ENCODE data around the gene ZNF208.
A peak's percentile ranks its signal among the peaks of the same experiment; 100 is the strongest.

The ZNF208 gene

DNA sequence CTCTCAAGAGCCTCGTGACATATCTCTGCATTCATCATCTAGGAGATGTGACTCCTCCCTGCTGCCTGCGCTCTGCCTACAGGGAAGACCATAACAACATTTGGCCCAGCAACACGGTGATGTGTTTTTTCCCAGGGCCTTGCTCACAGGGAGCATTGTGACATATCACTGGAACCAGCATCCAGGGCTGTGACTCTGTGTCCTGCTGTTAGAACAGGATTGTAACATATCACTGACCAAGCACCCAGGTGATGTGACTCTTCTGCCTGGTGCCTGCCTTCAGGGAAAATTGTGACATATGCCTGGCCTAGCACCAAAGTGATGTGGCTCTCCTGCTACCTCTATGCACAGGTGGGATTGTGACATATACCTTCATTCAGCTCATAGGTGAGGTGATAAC is 95.3 kb downstream of the ZNF208 start:
- no peaks in the 10 kb centered on the region; the same call in none of the 2 replicates for H3K9me3 ChIP-seq
- no peaks in the 10 kb centered on the region for H3K27me3 ChIP-seq
- H3K4me3 ChIP-seq (ENCODE audit: low read depth, low read length), result no peak overlapping the region
- TF ChIP-seq, protein P1, sequence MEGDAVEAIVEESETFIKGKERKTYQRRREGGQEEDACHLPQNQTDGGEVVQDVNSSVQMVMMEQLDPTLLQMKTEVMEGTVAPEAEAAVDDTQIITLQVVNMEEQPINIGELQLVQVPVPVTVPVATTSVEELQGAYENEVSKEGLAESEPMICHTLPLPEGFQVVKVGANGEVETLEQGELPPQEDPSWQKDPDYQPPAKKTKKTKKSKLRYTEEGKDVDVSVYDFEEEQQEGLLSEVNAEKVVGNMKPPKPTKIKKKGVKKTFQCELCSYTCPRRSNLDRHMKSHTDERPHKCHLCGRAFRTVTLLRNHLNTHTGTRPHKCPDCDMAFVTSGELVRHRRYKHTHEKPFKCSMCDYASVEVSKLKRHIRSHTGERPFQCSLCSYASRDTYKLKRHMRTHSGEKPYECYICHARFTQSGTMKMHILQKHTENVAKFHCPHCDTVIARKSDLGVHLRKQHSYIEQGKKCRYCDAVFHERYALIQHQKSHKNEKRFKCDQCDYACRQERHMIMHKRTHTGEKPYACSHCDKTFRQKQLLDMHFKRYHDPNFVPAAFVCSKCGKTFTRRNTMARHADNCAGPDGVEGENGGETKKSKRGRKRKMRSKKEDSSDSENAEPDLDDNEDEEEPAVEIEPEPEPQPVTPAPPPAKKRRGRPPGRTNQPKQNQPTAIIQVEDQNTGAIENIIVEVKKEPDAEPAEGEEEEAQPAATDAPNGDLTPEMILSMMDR (IDR thresholded peaks at IDR 0.05; ENCODE audit: low read depth, low read length), result no peak
- no peaks in the 10 kb centered on the region for H3K4me1 ChIP-seq
- no peak for DNase-seq
- H3K36me3 ChIP-seq, result no peaks in the 10 kb centered on the region

DNA sequence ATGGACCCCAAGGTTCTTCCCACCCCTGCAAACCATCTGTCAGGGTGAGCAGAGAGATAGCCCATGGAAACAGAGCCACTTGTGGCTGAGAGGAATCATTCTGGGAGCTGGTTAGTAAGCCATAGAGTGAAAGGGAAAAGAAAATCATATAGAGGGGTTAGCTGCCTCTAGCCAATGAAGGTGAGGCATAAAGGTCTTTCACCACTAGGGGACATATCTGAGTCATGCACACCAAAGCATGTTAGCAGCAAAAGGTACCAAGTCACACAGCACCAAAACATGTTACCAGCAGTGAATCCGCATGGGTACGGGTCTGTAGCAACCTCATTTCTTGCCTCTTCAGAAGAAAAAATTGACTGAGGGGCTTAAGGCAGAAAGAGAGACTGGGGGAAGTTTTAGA is 98.1 kb downstream of the ZNF208 start:
- Histone ChIP-seq H3K4me3 (ENCODE audit: low read depth, low read length) (no peak overlapping the region), H3K27me3 (no peaks in the 10 kb centered on the region), H3K36me3 (no peaks in the 10 kb centered on the region), H3K9me3 (peaks cover 4% of the 10 kb centered on the region), H3K4me1 (no peaks in the 10 kb centered on the region)
- TF ChIP-seq, protein P1 (IDR thresholded peaks at IDR 0.05; ENCODE audit: low read depth, low read length), result peak; percentile 14; the same call in 1 of the 2 replicates
- no peak for DNase-seq

GRCh38 chr19:21910318-21910717 is 100.4 kb downstream of the ZNF208 start:
- Histone ChIP-seq H3K9me3 (peaks cover 7% of the 10 kb centered on the region), H3K4me1 (no peaks in the 10 kb centered on the region), H3K4me3 (ENCODE audit: low read depth, low read length) (no peak overlapping the region), H3K27me3 (no peaks in the 10 kb centered on the region), H3K36me3 (no peaks in the 10 kb centered on the region)
- DNase-seq, result no peak
- TF ChIP-seq, protein P1 (IDR thresholded peaks at IDR 0.05; ENCODE audit: low read depth, low read length), result no peak

DNA sequence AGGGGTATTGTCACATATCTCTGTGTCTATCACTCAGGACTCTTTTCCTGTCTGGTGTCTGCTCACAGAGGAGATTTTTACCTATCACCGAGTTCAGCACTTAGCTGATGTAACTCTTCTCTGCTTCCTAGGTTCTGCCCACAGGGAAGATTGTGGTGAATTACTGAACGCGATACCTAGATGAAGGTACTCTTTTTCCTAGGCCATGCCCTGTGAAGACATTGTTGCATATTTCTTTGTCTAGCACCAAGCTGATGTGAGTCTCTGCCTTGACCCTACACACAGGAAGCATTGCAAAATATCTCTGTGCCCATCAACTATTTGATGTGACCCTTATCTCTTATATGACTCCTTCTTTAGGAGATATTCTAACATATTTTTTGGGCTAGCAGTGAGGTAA is 102.7 kb downstream of the ZNF208 start:
- H3K27me3 ChIP-seq, result no peaks in the 10 kb centered on the region
- H3K4me1 ChIP-seq, result no peaks in the 10 kb centered on the region
- peaks cover 7% of the 10 kb centered on the region for H3K9me3 ChIP-seq
- H3K4me3 ChIP-seq (ENCODE audit: low read depth, low read length), result no peak overlapping the region
- no peaks in the 10 kb centered on the region for H3K36me3 ChIP-seq
- DNase-seq, result no peak
- TF ChIP-seq, protein P1 (IDR thresholded peaks at IDR 0.05; ENCODE audit: low read depth, low read length), result no peak

DNA sequence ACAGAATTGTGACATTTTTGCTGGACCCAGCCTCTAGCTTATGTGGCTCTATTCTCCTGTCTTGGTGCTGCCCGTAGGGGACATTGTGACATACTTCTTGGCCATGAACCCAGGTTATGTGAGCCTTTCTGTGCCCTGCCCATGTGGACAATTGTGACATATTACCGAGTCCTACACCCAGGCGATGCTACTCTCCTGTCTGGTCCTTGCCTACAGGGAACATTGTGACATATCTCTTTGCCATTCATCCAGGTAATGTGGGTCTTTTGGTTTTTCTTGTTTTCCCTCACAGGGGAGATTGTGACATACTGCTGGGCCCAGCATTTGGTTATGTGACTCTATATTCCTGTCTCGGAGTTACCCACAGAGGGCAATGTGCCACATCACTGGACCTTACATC is 103.2 kb downstream of the ZNF208 start:
- no peak overlapping the region for H3K4me3 ChIP-seq (ENCODE audit: low read depth, low read length)
- no peaks in the 10 kb centered on the region for H3K27me3 ChIP-seq
- DNase-seq, result no peak
- peaks cover 7% of the 10 kb centered on the region for H3K9me3 ChIP-seq
- no peaks in the 10 kb centered on the region for H3K36me3 ChIP-seq
- TF ChIP-seq, protein P1 (IDR thresholded peaks at IDR 0.05; ENCODE audit: low read depth, low read length), result no peak
- no peaks in the 10 kb centered on the region for H3K4me1 ChIP-seq

- H3K36me3 ChIP-seq, result no peaks in the 10 kb centered on the region
- DNase-seq, result no peak
- H3K4me3 ChIP-seq (ENCODE audit: low read depth, low read length), result no peak overlapping the region
- no peaks in the 10 kb centered on the region for H3K27me3 ChIP-seq
- TF ChIP-seq, protein P1 (IDR thresholded peaks at IDR 0.05; ENCODE audit: low read depth, low read length), result no peak
- no peaks in the 10 kb centered on the region for H3K4me1 ChIP-seq
- H3K9me3 ChIP-seq, result peaks cover 2% of the 10 kb centered on the region; the same call in 1 of the 2 replicates
These were observed 108.2 kb downstream of the ZNF208 start for GRCh38 chr19:21902571-21902970.
